ENCODE results near the gene MYBPC2. TPM values are rescaled to one million over a fixed set of nuclear protein-coding genes. Genes with fewer than 3 reads are reported as not detected.
"Not testable (repeated sequence)": the region's sequence is repeated elsewhere in the genome, so short reads cannot be mapped to it uniquely, and the experiment has no call there.

Gene MYBPC2
- total and polyA plus RNA-seq, 4 experiments from 2014 or later = 0.10 TPM; not detected in 3

DNA sequence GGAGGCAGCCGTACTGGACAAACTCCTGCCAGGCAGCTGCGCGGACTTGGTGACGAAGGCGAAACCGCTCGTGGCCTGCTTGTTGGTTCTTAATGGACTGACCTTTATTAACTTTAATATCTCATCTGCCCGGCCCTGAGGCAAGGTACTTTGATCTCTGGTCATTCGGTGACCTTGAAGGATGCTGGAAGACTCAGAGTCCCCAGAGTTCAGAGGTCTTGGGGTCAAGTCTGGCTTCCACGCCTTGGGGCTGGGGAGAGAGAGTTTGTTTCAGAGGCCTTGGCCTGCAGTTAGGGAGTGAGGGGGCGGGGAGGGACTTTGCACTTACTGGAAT, 34.0 kb downstream of the MYBPC2 start:
- H3K4me3 Mint-ChIP-seq = no peak overlapping the region
- POLR2A ChIA-PET (ENCODE audit: partially characterized antibody) = interaction anchor here (1.1 kb wide), 1 partner anchor 109 kb away, joined by 4 read pairs; no protein-coding TSS in a partner anchor
- H3K27ac ChIP-seq (ENCODE audit: low read depth, low read length) = no peak overlapping the region
- H3K4me1 Mint-ChIP-seq = no peaks in the 10 kb centered on the region
- no peaks in the 10 kb centered on the region for H3K36me3 ChIP-seq (ENCODE audit: insufficient read depth, low read length)
- CTCF ChIA-PET (ENCODE audit: partially characterized antibody) = no interaction called here
- H3K27me3 Mint-ChIP-seq = peaks cover 4 to 5% of the 10 kb centered on the region in 2 donors
- no peak overlapping the region for H3K27ac Mint-ChIP-seq
- intact Hi-C loops (cut with micrococcal nuclease) = no loop called here
- no peaks in the 10 kb centered on the region for H3K36me3 Mint-ChIP-seq
- H3K4me3 ChIP-seq (ENCODE audit: low read length in 2 of 2) = no peak overlapping the region
- H3K9me3 ChIP-seq (ENCODE audit: control insufficient read depth in 1 of 2, low read length in 2 of 2) = no peaks in the 10 kb centered on the region
- no peaks in the 10 kb centered on the region for H3K4me1 ChIP-seq (ENCODE audit: insufficient read depth, low read length)
- H3K9me3 Mint-ChIP-seq = no peaks in the 10 kb centered on the region
- no peak for DNase-seq
- no peaks in the 10 kb centered on the region for H3K27me3 ChIP-seq (ENCODE audit: insufficient read depth, low read length)

GRCh38 chr19:50467566-50467965, 34.9 kb downstream of the MYBPC2 start:
- Mint-ChIP-seq H3K27ac (no peak overlapping the region), H3K4me3 (no peak overlapping the region), H3K9me3 (no peaks in the 10 kb centered on the region), H3K4me1 (no peaks in the 10 kb centered on the region), H3K36me3 (no peaks in the 10 kb centered on the region), H3K27me3 (peaks cover 4 to 5% of the 10 kb centered on the region in 2 donors)
- DNase-seq = no peak
- Histone ChIP-seq H3K9me3 (ENCODE audit: control insufficient read depth in 1 of 2, low read length in 2 of 2) (no peaks in the 10 kb centered on the region), H3K4me3 (ENCODE audit: low read length in 2 of 2) (no peak overlapping the region), H3K4me1 (ENCODE audit: insufficient read depth, low read length) (no peaks in the 10 kb centered on the region), H3K27me3 (ENCODE audit: insufficient read depth, low read length) (no peaks in the 10 kb centered on the region), H3K27ac (ENCODE audit: low read depth, low read length) (no peak overlapping the region), H3K36me3 (ENCODE audit: insufficient read depth, low read length) (no peaks in the 10 kb centered on the region)
- intact Hi-C loops (cut with micrococcal nuclease) = no loop called here
- POLR2A ChIA-PET (ENCODE audit: partially characterized antibody) = no interaction called here
- CTCF ChIA-PET (ENCODE audit: partially characterized antibody) = no interaction called here

DNA sequence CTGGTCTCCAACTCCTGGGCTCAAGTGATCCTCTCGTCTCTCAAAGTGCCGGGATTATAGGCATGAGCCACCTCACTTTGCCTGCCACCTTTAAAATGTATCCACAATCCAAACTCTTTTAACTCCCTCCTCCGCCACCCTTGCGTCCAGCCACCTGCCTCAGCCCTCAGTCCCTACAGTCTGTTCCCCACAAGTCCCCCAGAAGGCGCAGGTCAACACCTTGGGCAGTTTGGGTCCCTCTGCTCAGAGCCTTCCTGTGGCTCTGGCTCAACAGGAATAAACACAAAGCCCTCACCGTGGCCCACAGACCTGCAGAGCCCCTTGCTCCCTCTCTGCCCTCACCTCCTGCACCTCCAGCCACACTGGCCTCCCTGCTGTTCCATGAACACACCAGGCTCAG, 36.1 kb downstream of the MYBPC2 start:
- POLR2A ChIA-PET (ENCODE audit: partially characterized antibody) = no interaction called here
- no peaks in the 10 kb centered on the region for H3K36me3 ChIP-seq (ENCODE audit: insufficient read depth, low read length)
- intact Hi-C loops (cut with micrococcal nuclease) = no loop called here
- no peak overlapping the region for H3K4me3 Mint-ChIP-seq
- no peak for DNase-seq
- no peaks in the 10 kb centered on the region for H3K4me1 ChIP-seq (ENCODE audit: insufficient read depth, low read length)
- H3K9me3 Mint-ChIP-seq = no peaks in the 10 kb centered on the region
- no peaks in the 10 kb centered on the region for H3K4me1 Mint-ChIP-seq
- CTCF ChIA-PET (ENCODE audit: partially characterized antibody) = no interaction called here
- no peaks in the 10 kb centered on the region for H3K36me3 Mint-ChIP-seq
- H3K4me3 ChIP-seq (ENCODE audit: low read length in 2 of 2) = no peak overlapping the region
- peak overlapping the region in 2 of 7 donors; percentile 28 to 33 for H3K27ac Mint-ChIP-seq
- no peaks in the 10 kb centered on the region for H3K27me3 ChIP-seq (ENCODE audit: insufficient read depth, low read length)
- H3K27me3 Mint-ChIP-seq = peaks cover 2 to 4% of the 10 kb centered on the region in 2 donors
- H3K27ac ChIP-seq (ENCODE audit: low read depth, low read length) = no peak overlapping the region
- no peaks in the 10 kb centered on the region for H3K9me3 ChIP-seq (ENCODE audit: control insufficient read depth in 1 of 2, low read length in 2 of 2)

- Mint-ChIP-seq H3K4me1 (peaks cover 10 to 32% (median 18%) of the 10 kb centered on the region in 4 donors), H3K36me3 (peaks cover 5 to 18% of the 10 kb centered on the region in 2 donors), H3K27ac (peak overlapping the region in 6 of 7 donors; percentile 15 to 79 (median 48))
- H3K4me3 Mint-ChIP-seq; H3K4me3 ChIP-seq (ENCODE audit: low read length in 2 of 2); H3K9me3 ChIP-seq (ENCODE audit: control insufficient read depth in 1 of 2, low read length in 2 of 2); DNase-seq; H3K27ac ChIP-seq (ENCODE audit: low read depth, low read length); H3K27me3 ChIP-seq (ENCODE audit: insufficient read depth, low read length); H3K27me3 Mint-ChIP-seq; H3K9me3 Mint-ChIP-seq; H3K36me3 ChIP-seq (ENCODE audit: insufficient read depth, low read length); intact Hi-C loops (cut with micrococcal nuclease): not testable (repeated sequence)
- peaks cover 16% of the 10 kb centered on the region for H3K4me1 ChIP-seq (ENCODE audit: insufficient read depth, low read length)
- POLR2A ChIA-PET (ENCODE audit: partially characterized antibody) = interaction anchor here (0.7 kb wide), 1 partner anchor 680 kb away, joined by 3 read pairs; no protein-coding TSS in a partner anchor
- CTCF ChIA-PET (ENCODE audit: partially characterized antibody) = interaction anchor here (1.2 to 1.5 kb wide), 3 partner anchors 11 to 115 kb away, joined by 3 to 7 read pairs (median 3); no protein-coding TSS in a partner anchor
These were observed 40.6 kb downstream of the MYBPC2 start for GRCh38 chr19:50473336-50473735.

DNA sequence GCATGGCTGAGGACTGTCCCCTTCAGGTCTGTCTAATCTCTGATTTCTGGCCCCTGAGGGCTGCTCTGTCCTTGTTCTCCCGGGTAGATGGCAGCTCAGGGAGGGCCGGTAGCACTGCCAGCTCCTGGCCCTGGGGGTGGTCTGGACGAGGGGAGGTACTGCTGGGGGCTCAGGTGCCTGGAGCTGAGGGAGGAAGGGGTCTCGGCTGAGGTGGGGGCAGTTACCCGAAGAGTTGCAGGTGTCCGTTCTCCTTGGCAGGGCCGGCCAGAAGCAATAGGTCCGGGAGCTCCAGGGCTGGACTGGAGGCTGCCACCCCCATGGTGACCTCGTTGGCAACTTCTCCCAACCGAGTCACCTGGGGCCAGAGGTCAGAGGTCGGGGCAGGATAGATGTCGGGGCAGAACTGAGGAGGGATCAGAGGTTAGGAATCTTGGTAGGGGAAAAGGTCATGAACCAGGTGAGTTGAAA, 42.4 kb downstream of the MYBPC2 start:
- H3K27me3 Mint-ChIP-seq = no peaks in the 10 kb centered on the region
- ChIA-PET CTCF (ENCODE audit: partially characterized antibody) (no interaction called here), POLR2A (ENCODE audit: partially characterized antibody) (interaction anchor here (0.6 kb wide), 1 partner anchor 117 kb away, joined by 3 read pairs; no protein-coding TSS in a partner anchor)
- no peaks in the 10 kb centered on the region for H3K27me3 ChIP-seq (ENCODE audit: insufficient read depth, low read length)
- DNase-seq = no peak
- peak overlapping the region; percentile 48 to 99 (median 69) for H3K4me3 Mint-ChIP-seq
- H3K4me1 ChIP-seq (ENCODE audit: insufficient read depth, low read length) = peaks cover 25% of the 10 kb centered on the region
- no peaks in the 10 kb centered on the region for H3K9me3 ChIP-seq (ENCODE audit: control insufficient read depth in 1 of 2, low read length in 2 of 2)
- no peak overlapping the region for H3K27ac ChIP-seq (ENCODE audit: low read depth, low read length)
- H3K9me3 Mint-ChIP-seq = peaks cover 0 to 3% (median 0%) of the 10 kb centered on the region in 8 donors
- no peak overlapping the region for H3K4me3 ChIP-seq (ENCODE audit: low read length in 2 of 2)
- H3K36me3 ChIP-seq (ENCODE audit: insufficient read depth, low read length) = peaks cover 20% of the 10 kb centered on the region
- H3K36me3 Mint-ChIP-seq = peaks cover 8 to 24% of the 10 kb centered on the region in 2 donors
- H3K27ac Mint-ChIP-seq = peak overlapping the region; percentile 78 to 98 (median 94)
- intact Hi-C loops (cut with micrococcal nuclease) = loop anchor here (5.0 kb wide), 1 partner anchor 118 kb away; no protein-coding TSS in a partner anchor
- H3K4me1 Mint-ChIP-seq = peaks cover 12 to 33% (median 24%) of the 10 kb centered on the region in 4 donors

DNA sequence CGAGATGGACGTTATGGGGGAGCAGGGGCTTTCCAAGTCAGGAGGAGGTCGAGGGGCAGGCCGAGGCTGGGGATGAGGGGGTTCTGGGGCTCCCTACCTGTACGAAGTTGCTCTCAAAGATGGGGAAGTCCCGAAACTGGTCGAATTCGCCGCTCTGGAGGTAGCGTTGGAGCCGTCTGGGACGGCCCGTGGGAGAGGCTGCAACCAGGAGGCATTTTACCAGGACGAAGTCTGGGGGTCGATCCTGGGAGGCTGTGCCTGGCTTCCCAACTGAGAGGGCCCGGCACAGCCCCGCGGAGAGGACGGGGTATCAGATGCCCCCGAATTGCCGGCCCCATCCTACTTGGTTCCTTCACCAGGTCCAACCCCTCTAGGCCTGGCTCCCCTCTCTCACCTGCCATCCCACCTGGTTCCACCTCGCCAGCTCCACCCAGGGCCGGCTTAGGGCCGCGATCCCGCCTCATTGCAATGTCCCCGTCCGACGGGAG, 43.1 kb downstream of the MYBPC2 start:
- H3K4me1 Mint-ChIP-seq = peaks cover 12 to 33% (median 24%) of the 10 kb centered on the region in 4 donors
- peak overlapping the region; percentile 93 to 98 (median 97) for H3K27ac Mint-ChIP-seq
- H3K9me3 Mint-ChIP-seq = peaks cover 0 to 3% (median 0%) of the 10 kb centered on the region in 8 donors
- intact Hi-C loops (cut with micrococcal nuclease) = loop anchor here (1.0 to 5.0 kb wide), 3 partner anchors 36 to 118 kb away; partner anchors contain the start of genes JOSD2 and NR1H2
- no peaks in the 10 kb centered on the region for H3K27me3 ChIP-seq (ENCODE audit: insufficient read depth, low read length)
- H3K9me3 ChIP-seq (ENCODE audit: control insufficient read depth in 1 of 2, low read length in 2 of 2) = no peaks in the 10 kb centered on the region
- DNase-seq = no peak
- CTCF ChIA-PET (ENCODE audit: partially characterized antibody) = no interaction called here
- peak overlapping the region; percentile 62 to 99 (median 98) for H3K4me3 Mint-ChIP-seq
- peaks cover 25% of the 10 kb centered on the region for H3K4me1 ChIP-seq (ENCODE audit: insufficient read depth, low read length)
- peak overlapping the region in 1 of 2 donors; percentile 85 for H3K4me3 ChIP-seq (ENCODE audit: low read length in 2 of 2)
- H3K27me3 Mint-ChIP-seq = no peaks in the 10 kb centered on the region
- peaks cover 8 to 26% of the 10 kb centered on the region in 2 donors for H3K36me3 Mint-ChIP-seq
- H3K27ac ChIP-seq (ENCODE audit: low read depth, low read length) = peak overlapping the region; percentile 89
- H3K36me3 ChIP-seq (ENCODE audit: insufficient read depth, low read length) = peaks cover 27% of the 10 kb centered on the region
- POLR2A ChIA-PET (ENCODE audit: partially characterized antibody) = interaction anchor here (1.2 to 1.7 kb wide), 3 partner anchors 13 to 118 kb away, joined by 3 to 9 read pairs (median 3); partner anchors contain the start of gene JOSD2

GRCh38 chr19:50476224-50476906, 43.7 kb downstream of the MYBPC2 start, which contains the start of the genes EMC10 and GARIN5A:
EMC10 (plus strand) TSS chr19:50476507; CDS start chr19:50476545, 38 bp downstream.
GARIN5A (minus strand) TSS chr19:50476848; CDS start chr19:50476388, 460 bp downstream.
- H3K9me3 Mint-ChIP-seq = peaks cover 0 to 3% (median 0%) of the 10 kb centered on the region in 8 donors
- POLR2A ChIA-PET (ENCODE audit: partially characterized antibody) = interaction anchor here (1.2 to 1.7 kb wide), 3 partner anchors 14 to 119 kb away, joined by 3 to 9 read pairs (median 3); partner anchors contain the start of gene JOSD2

More at GRCh38 chr19:50476224-50476906, 43.7 kb downstream of the MYBPC2 start, which contains the start of the genes EMC10 and GARIN5A:
- H3K27me3 ChIP-seq (ENCODE audit: insufficient read depth, low read length) = no peaks in the 10 kb centered on the region
- H3K27ac ChIP-seq (ENCODE audit: low read depth, low read length) = peak within 1 kb of the TSS; percentile 89
- H3K36me3 ChIP-seq (ENCODE audit: insufficient read depth, low read length) = peaks cover 32% of the 10 kb centered on the region
- intact Hi-C loops (cut with micrococcal nuclease) = loop anchor here (1.0 to 5.0 kb wide), 3 partner anchors 35 to 119 kb away; partner anchors contain the start of genes JOSD2 and NR1H2
- Mint-ChIP-seq H3K27ac (peak within 1 kb of the TSS; percentile 94 to 98 (median 97)), H3K36me3 (peaks cover 12 to 30% of the 10 kb centered on the region in 2 donors), H3K27me3 (no peaks in the 10 kb centered on the region), H3K4me3 (peak within 1 kb of the TSS; percentile 95 to 99 (median 98)), H3K4me1 (peaks cover 13 to 33% (median 24%) of the 10 kb centered on the region in 4 donors)
- peak; percentile 94 to 96 (median 95) for DNase-seq
- peaks cover 25% of the 10 kb centered on the region for H3K4me1 ChIP-seq (ENCODE audit: insufficient read depth, low read length)
- peak within 1 kb of the TSS; percentile 66 to 85 for H3K4me3 ChIP-seq (ENCODE audit: low read length in 2 of 2)
- H3K9me3 ChIP-seq (ENCODE audit: control insufficient read depth in 1 of 2, low read length in 2 of 2) = no peaks in the 10 kb centered on the region
- CTCF ChIA-PET (ENCODE audit: partially characterized antibody) = no interaction called here

Data from CD4-positive, alpha-beta memory T cell (primary cell).